Lower lobe of right lung (tissue), 2 donors: ENCODE results near the gene SMOC1. TPM values are rescaled to one million over a fixed set of nuclear protein-coding genes. Genes with fewer than 3 reads are reported as not detected.

Experiments used
- ATAC-seq, 2 donors: fragments of 200-7000 bp; cut with Tn5 transposase; one replicate each; pipeline ENCODE4 v1.9.1; 2020 to 2022; ENCODE audit warnings: mild to moderate bottlenecking in 2 of 2, moderate library complexity in 2 of 2
- DNase-seq: peaks from one replicate; pipeline ENCODE4 v3.0.0-alpha.2; 2020
- H3K27ac ChIP-seq: fragments of 200-600 bp; one replicate; pipeline ENCODE4 v1.8.0; 2022
- H3K27me3 ChIP-seq: fragments of 200-600 bp; one replicate; pipeline ENCODE4 v1.8.0; 2022; ENCODE audit warnings: low read depth
- H3K36me3 ChIP-seq: fragments of 200-600 bp; one replicate; pipeline ENCODE4 v1.8.0; 2022; ENCODE audit warnings: mild to moderate bottlenecking
- H3K4me1 ChIP-seq: fragments of 200-600 bp; one replicate; pipeline ENCODE4 v1.8.0; 2022
- H3K4me3 ChIP-seq: fragments of 200-600 bp; one replicate; pipeline ENCODE4 v1.8.0; 2022; ENCODE audit warnings: mild to moderate bottlenecking
- H3K9me3 ChIP-seq: fragments of 200-600 bp; one replicate; pipeline ENCODE4 v1.8.0; 2022
- intact Hi-C: fragments of 100-400 bp; cut with DNase I; formaldehyde crosslinking; loops from one replicate; pipeline ENCODE4 v1.11.0; 2022
- total RNA-seq: library from RNA; stranded (reverse); fragmentation: NEBNext Ultra II Directional; extraction: Animal tissue kit (Norgen Biotek cat#: 25700); gene quantifications from one replicate; pipeline ENCODE4 v1.2.1, GENCODE V29; 2021
- TF ChIP-seq, protein P1 (sequence below): fragments of 200-600 bp; IDR thresholded peaks from one replicate; pipeline ENCODE4 v1.8.0; 2022; ENCODE audit warnings: antibody characterized with exemption, mild to moderate bottlenecking
- donor health status: DM: no; HTN: yes; CAD: no; lungs with severe emphysema.

Gene SMOC1
- total RNA-seq, 1 donor from 2014 or later: 1.1 TPM

DNA sequence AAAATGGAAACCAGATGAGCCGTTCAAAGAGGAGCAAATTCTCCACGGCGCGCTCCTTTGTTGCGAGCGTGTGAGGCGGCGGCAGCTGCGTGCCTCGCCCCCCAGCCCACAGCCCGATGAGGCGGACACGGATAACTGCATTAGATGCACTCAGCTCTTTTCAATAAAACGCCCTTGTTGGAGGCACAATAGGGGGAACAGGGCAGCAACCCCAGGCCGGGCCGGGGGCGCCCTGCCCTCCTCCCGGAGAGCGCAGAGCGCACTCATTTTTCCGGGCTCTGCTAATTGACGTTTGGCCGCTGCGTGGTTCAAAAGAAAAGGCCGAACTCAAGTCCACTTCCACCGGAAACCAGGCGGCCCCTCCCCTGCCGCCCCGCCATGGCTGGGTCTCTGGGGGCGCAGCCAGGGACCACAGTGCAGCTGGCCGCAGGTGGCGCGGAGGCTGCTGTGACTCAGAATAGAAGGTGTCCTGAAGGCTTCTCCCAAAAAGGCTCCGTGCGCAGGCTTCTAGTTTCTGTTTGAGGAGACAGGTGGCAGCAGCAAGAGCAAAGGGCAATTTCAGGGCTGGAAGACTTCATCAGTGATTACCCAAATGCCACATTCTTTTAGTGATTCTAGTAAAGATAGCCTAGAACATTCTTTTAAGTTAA is 29.0 kb upstream of the SMOC1 start:
- ATAC-seq (no peak), DNase-seq (no peak)
- H3K36me3 ChIP-seq: no peaks in the 10 kb centered on the region
- intact Hi-C loops: no loop called here
- H3K27me3 ChIP-seq: peaks cover 6% of the 10 kb centered on the region
- TF ChIP-seq, protein P1, sequence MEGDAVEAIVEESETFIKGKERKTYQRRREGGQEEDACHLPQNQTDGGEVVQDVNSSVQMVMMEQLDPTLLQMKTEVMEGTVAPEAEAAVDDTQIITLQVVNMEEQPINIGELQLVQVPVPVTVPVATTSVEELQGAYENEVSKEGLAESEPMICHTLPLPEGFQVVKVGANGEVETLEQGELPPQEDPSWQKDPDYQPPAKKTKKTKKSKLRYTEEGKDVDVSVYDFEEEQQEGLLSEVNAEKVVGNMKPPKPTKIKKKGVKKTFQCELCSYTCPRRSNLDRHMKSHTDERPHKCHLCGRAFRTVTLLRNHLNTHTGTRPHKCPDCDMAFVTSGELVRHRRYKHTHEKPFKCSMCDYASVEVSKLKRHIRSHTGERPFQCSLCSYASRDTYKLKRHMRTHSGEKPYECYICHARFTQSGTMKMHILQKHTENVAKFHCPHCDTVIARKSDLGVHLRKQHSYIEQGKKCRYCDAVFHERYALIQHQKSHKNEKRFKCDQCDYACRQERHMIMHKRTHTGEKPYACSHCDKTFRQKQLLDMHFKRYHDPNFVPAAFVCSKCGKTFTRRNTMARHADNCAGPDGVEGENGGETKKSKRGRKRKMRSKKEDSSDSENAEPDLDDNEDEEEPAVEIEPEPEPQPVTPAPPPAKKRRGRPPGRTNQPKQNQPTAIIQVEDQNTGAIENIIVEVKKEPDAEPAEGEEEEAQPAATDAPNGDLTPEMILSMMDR: no peak
- H3K9me3 ChIP-seq: no peaks in the 10 kb centered on the region
- no peak overlapping the region for H3K4me3 ChIP-seq
- H3K27ac ChIP-seq: no peak overlapping the region
- no peaks in the 10 kb centered on the region for H3K4me1 ChIP-seq

DNA sequence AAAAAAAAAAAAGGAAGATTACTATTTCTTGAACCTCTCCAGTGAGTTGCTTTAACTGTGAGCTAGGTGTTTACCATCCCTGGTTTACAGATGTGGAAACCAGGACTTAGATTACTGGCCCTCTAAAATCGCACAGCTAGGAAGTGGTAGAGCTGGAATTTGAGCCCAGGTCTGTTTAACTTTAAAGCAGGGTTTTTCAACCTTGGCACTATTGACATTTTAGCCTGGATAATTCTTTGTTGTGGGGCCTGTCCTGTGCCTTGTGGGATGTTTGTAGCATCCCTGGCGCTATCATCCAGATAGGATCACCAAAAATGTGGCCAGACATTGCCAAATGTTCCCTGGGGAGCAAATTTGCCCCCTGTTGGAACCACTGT is 28.5 kb upstream of the SMOC1 start:
- no peak overlapping the region for H3K4me3 ChIP-seq
- ATAC-seq: no peak

DNA sequence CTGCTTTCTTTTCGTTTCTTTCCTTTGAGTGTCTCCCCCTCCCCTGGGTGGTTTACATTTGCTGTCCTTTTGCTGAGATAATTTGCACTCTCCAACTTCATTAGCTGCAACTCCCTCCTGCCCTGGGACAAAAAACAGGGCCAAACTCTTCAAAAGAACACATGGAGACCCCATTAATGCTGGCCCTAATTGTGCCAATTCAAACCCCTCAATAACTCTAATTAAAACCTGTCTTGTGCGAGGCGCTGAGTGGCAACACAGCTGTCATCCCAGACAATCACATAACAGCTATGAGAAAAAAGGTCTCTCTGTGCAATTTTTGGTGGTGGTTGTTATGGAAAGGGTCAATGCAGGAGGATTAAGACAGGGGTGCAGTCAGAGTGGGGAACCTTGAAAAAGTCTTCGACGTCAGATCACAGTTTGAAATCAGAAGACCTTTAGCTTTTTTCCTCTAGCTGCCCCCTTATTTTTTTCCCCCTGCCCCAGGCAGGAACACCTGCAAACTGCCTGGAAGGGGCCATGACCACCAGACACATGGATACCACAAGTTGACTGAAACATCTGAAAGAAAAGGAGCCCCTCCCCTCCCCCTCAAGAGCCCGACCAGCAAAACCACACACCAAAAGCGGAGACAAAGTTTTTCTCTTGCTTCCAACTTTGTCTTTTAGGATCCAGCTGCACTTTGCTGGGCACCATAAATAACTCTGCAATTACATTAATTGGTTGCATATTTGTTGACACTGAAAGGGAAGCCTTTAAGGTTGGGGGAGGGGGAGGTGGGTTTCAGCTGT is 26.5 kb upstream of the SMOC1 start:
- Histone ChIP-seq H3K27me3 (peaks cover 6% of the 10 kb centered on the region), H3K27ac (no peak overlapping the region), H3K4me3 (no peak overlapping the region), H3K36me3 (no peaks in the 10 kb centered on the region), H3K9me3 (no peaks in the 10 kb centered on the region), H3K4me1 (no peaks in the 10 kb centered on the region)
- DNase-seq (no peak), ATAC-seq (no peak)
- intact Hi-C loops: no loop called here
- TF ChIP-seq, protein P1: no peak

More for the DNA sequence above, 28.5 kb upstream of the SMOC1 start:
- Histone ChIP-seq H3K4me1 (no peaks in the 10 kb centered on the region), H3K27ac (no peak overlapping the region), H3K36me3 (no peaks in the 10 kb centered on the region), H3K27me3 (peaks cover 6% of the 10 kb centered on the region), H3K9me3 (no peaks in the 10 kb centered on the region)
- intact Hi-C loops: no loop called here
- TF ChIP-seq, protein P1: no peak
- no peak for DNase-seq

DNA sequence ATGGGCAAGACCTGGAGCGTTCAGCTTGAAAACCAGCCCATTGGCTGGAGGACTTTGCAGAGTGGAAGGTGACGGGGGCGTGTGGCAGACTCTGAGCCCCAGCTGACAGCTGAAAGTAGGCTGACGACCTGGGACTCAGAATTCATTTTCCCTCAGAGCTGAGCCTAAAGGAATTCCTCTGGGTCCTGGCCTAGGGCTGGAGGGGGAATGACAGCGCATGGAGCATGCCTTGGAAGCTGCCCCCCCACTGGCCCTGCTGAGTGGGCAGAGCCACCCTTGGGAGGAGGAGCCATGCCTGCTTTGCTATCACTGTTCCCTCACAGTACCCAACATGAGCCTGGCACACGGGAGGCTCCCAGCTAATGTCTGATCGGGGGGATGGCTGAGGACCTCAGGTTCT is 25.4 kb upstream of the SMOC1 start:
- intact Hi-C loops: no loop called here
- no peaks in the 10 kb centered on the region for H3K4me1 ChIP-seq

DNA sequence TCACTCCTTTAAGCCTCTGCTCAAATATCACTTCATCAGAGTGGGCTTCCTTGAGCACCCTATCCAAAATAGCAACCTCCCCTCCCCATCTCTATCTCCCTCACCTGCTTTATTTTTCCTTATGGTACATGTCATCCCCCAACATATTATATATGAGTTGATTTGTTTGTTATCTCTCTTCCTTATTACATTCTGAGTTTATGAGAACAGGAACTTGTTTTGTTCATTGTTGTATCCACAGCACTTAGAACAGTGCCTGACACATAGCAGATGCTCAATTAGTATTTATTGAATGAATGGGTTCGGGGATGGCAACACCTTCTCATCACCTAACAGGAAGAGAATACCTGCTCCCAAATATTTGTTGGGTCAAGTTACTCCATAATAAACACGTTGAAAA is 24.6 kb upstream of the SMOC1 start:
- H3K4me1 ChIP-seq: no peaks in the 10 kb centered on the region
- TF ChIP-seq, protein P1: no peak

More for the DNA sequence above, 25.4 kb upstream of the SMOC1 start:
- no peaks in the 10 kb centered on the region for H3K36me3 ChIP-seq
- H3K9me3 ChIP-seq: no peaks in the 10 kb centered on the region
- ATAC-seq (no peak), DNase-seq (no peak)
- H3K27me3 ChIP-seq: peaks cover 6% of the 10 kb centered on the region
- TF ChIP-seq, protein P1: no peak
- no peak overlapping the region for H3K27ac ChIP-seq
- no peak overlapping the region for H3K4me3 ChIP-seq

More for the DNA sequence above, 24.6 kb upstream of the SMOC1 start:
- no peaks in the 10 kb centered on the region for H3K36me3 ChIP-seq
- no peaks in the 10 kb centered on the region for H3K9me3 ChIP-seq
- ATAC-seq: no peak
- H3K27me3 ChIP-seq: peaks cover 6% of the 10 kb centered on the region
- DNase-seq: no peak
- H3K4me3 ChIP-seq: no peak overlapping the region
- intact Hi-C loops: no loop called here
- H3K27ac ChIP-seq: no peak overlapping the region
